ENCODE results near the gene TMEM201. TPM values are rescaled to one million over a fixed set of nuclear protein-coding genes. Genes with fewer than 3 reads are reported as not detected.

Gene TMEM201
- total and polyA plus RNA-seq, 2 of the 13 experiments (the other 11 are each of a cell fraction or from before 2014, with no cell fraction given): 1.5 to 8.2 TPM

DNA sequence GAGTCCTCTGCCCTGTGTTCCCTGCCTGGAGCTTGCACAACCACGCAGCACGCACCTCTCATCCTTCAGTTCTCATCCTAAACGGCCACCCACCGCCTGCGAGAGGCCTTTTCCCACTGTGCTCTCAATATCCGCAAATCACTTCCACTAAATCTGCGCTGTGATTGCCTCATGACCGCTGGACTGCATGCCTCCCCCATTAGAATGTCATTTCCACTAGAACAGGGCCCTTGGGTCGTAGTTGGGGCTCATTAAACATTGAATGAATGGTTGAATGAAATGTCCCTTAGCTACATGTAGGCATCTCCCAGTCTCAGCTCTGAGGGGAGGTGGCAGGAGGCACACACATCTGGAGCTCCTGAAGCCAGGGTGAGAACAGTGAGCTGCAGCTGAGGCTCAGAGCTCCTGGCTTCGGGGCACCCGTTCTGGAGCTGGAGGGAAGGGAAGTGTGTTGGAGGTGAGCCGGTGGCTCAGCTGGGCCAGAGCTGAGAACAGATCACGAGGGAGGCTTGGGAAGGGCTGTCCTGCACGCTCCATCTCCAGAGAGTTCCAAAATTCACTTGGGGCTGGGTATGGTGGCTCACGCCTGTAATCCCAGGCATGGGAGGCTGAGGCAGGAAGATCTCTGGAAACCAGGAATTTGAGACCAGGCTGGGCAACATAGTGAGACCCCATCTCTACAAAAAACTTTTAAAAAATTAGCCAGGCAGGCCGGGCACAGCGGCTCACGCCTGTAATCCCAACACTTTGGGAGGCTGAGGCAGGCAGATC lies 30.4 kb downstream of the TMEM201 start:
- H2AFZ ChIP-seq (ENCODE audit: low read length): no peak overlapping the region
- no peak overlapping the region for H3K27ac ChIP-seq (ENCODE audit: extremely low read length, insufficient read depth, low read length)
- no TSS peak for BruUV-seq (replicated peaks)
- H3K4me2 ChIP-seq (ENCODE audit: low read depth, low read length): peak overlapping the region; percentile 36; the same call in 1 of the 2 replicates
- H3K79me2 ChIP-seq (ENCODE audit: insufficient read depth, low read length): no peaks in the 10 kb centered on the region
- POLR2A ChIA-PET: no interaction called here
- intact Hi-C loops (cut with micrococcal nuclease; ENCODE audit: unreplicated experiment) (no loop called here), in situ Hi-C loops (cut with HindIII; ENCODE audit: extremely low pct_ligation_motif_present, low pct_unique_long_range_greater_than_20kb) (no loop called here)
- H3K9ac ChIP-seq (ENCODE audit: insufficient read depth, low read depth, low read length): no peak overlapping the region
- peak; percentile 84 for TF ChIP-seq ZNF121 (CRISPR knock-in tag; IDR thresholded peaks at IDR 0.05)
- no peak for TF ChIP-seq NAIF1 (CRISPR knock-in tag; IDR thresholded peaks at IDR 0.05; ENCODE audit: borderline replicate concordance)
- peak; percentile 7; the same call in 1 of the 2 replicates for TF ChIP-seq CEBPB (IDR thresholded peaks at IDR 0.05; ENCODE audit: borderline replicate concordance, low read depth, low read length)
- 56% methylated on average over 18 of the region's 18 CpGs for WGBS (ENCODE audit: low lambda C conversion rate)
- peaks cover 0 to 1% of the 10 kb centered on the region in 2 experiments; a peak in 1 of 5 replicates for H3K27me3 ChIP-seq (ENCODE audit: control insufficient read depth in 1 of 2, insufficient read depth in 2 of 2, low read length in 2 of 2)
- H3K9me3 ChIP-seq (ENCODE audit: low read length): no peaks in the 10 kb centered on the region
- no peaks in the 10 kb centered on the region for H3K36me3 ChIP-seq (replicated peaks in 1 of 2; ENCODE audit: control insufficient read depth in 1 of 2, insufficient read depth in 2 of 2, low read length in 2 of 2)
- peaks cover 21% of the 10 kb centered on the region; the same call in 1 of the 2 replicates for H3K4me1 ChIP-seq (ENCODE audit: insufficient read depth, low read length)
- DNase-seq (ENCODE audit: low spot score) (no peak), FAIRE-seq (no peak), ATAC-seq (peak; percentile 13; the same call in 2 of the 3 replicates)
- no peak overlapping the region for H3K4me3 ChIP-seq (replicated peaks in 1 of 3; ENCODE audit: insufficient read depth in 1 of 3, low read depth in 2 of 3, low read length in 3 of 3)
- H4K20me1 ChIP-seq (ENCODE audit: insufficient read depth, low read length): no peaks in the 10 kb centered on the region
- CTCF ChIA-PET (ENCODE audit: low intra/inter-chr PET ratio, low total read pairs): no interaction called here

DNA sequence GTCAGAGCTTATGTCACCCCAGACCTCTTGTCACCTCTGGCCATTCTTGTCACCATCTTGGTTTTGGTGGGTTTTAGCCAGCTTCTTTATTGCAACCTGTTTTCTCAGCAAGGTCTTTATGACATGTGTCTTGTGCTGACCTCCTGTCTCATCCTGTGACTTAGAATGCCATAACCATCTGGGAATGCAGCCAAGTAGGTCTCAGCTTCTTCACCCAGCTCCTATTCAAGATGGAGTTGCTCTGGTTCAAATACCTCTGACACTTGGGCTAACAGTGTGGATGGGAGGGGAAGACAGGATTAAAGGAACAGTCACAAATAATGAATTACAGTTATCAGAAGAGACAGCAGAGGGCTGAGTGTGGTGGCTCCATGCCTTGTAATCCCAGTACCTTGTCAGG lies 32.3 kb downstream of the TMEM201 start:
- FAIRE-seq: no peak
- intact Hi-C loops (cut with micrococcal nuclease; ENCODE audit: unreplicated experiment): no loop called here
- in situ Hi-C loops (cut with HindIII; ENCODE audit: extremely low pct_ligation_motif_present, low pct_unique_long_range_greater_than_20kb): no loop called here

More for the DNA sequence above, 32.3 kb downstream of the TMEM201 start:
- Histone ChIP-seq H3K79me2 (ENCODE audit: insufficient read depth, low read length) (no peaks in the 10 kb centered on the region), H3K36me3 (replicated peaks in 1 of 2; ENCODE audit: control insufficient read depth in 1 of 2, insufficient read depth in 2 of 2, low read length in 2 of 2) (no peaks in the 10 kb centered on the region), H4K20me1 (ENCODE audit: insufficient read depth, low read length) (no peaks in the 10 kb centered on the region), H3K4me3 (replicated peaks in 1 of 3; ENCODE audit: insufficient read depth in 1 of 3, low read depth in 2 of 3, low read length in 3 of 3) (no peak overlapping the region), H3K4me1 (ENCODE audit: insufficient read depth, low read length) (peaks cover 19% of the 10 kb centered on the region; the same call in 1 of the 2 replicates), H3K27me3 (ENCODE audit: control insufficient read depth in 1 of 2, insufficient read depth in 2 of 2, low read length in 2 of 2) (peaks cover 1 to 6% of the 10 kb centered on the region in 2 experiments; a peak in 4 of 5 replicates), H2AFZ (ENCODE audit: low read length) (no peak overlapping the region), H3K4me2 (ENCODE audit: low read depth, low read length) (no peak overlapping the region), H3K27ac (ENCODE audit: extremely low read length, insufficient read depth, low read length) (no peak overlapping the region), H3K9me3 (ENCODE audit: low read length) (no peaks in the 10 kb centered on the region), H3K9ac (ENCODE audit: insufficient read depth, low read depth, low read length) (no peak overlapping the region)
- ATAC-seq (no peak), DNase-seq (ENCODE audit: low spot score) (no peak)
- ChIA-PET POLR2A (no interaction called here), CTCF (ENCODE audit: low intra/inter-chr PET ratio, low total read pairs) (no interaction called here)
- no peak for TF ChIP-seq ZNF547 (CRISPR knock-in tag; IDR thresholded peaks at IDR 0.05)
- no TSS peak for BruUV-seq (replicated peaks)
